GM10248 (cell line): ENCODE results near the gene ZNF574.
A peak's percentile ranks its signal among the peaks of the same experiment; 100 is the strongest.

Experiments used
- CTCF ChIA-PET: fragments of 300-600 bp; sonication (Branson Sonifier 250); formaldehyde crosslinking; extraction: SDS; loops from one replicate; lab custom pipeline; 2021; ENCODE audit warnings: antibody characterized with exemption; lab: Yijun Ruan, JAX
- POLR2A ChIA-PET: fragments of 350-650 bp; sonication (Branson Sonifier 250); formaldehyde crosslinking; extraction: SDS; loops from one replicate; lab custom pipeline; 2020; ENCODE audit warnings: antibody characterized with exemption; lab: Yijun Ruan, JAX
- DNase-seq: peaks from one replicate; pipeline ENCODE4 v3.0.0; 2012; ENCODE audit errors: extremely low spot score
- TF ChIP-seq, protein P1 (sequence below): IDR thresholded peaks from 2 replicates; pipeline ENCODE4 v1.5.1; 2012; ENCODE audit warnings: mild to moderate bottlenecking, low read depth; ENCODE audit errors: extremely low read depth, missing control alignments, control extremely low read depth

Gene ZNF574

DNA sequence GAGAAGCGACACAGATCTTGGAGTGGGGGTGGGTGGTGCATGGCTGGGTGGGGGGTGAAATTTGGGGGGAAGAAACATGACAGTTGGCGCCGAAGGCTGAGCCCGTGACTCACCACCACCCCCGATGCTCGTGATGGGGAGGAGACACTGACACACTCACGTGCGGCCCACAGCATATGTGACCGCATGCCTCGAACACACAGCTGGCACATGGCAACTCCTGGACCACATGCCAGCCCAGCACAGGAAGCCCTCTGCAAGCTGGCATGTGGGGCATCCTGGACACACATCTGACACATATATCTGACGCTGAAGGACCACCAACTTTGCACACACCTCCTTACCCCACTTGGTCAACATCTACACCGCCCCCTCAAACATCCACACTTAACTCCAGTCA lies 4.7 kb upstream of the ZNF574 start:
- CTCF ChIA-PET: interaction anchor here (1.6 kb wide), 1 partner anchor 10 kb away, joined by 3 read pairs; no protein-coding TSS in a partner anchor

DNA sequence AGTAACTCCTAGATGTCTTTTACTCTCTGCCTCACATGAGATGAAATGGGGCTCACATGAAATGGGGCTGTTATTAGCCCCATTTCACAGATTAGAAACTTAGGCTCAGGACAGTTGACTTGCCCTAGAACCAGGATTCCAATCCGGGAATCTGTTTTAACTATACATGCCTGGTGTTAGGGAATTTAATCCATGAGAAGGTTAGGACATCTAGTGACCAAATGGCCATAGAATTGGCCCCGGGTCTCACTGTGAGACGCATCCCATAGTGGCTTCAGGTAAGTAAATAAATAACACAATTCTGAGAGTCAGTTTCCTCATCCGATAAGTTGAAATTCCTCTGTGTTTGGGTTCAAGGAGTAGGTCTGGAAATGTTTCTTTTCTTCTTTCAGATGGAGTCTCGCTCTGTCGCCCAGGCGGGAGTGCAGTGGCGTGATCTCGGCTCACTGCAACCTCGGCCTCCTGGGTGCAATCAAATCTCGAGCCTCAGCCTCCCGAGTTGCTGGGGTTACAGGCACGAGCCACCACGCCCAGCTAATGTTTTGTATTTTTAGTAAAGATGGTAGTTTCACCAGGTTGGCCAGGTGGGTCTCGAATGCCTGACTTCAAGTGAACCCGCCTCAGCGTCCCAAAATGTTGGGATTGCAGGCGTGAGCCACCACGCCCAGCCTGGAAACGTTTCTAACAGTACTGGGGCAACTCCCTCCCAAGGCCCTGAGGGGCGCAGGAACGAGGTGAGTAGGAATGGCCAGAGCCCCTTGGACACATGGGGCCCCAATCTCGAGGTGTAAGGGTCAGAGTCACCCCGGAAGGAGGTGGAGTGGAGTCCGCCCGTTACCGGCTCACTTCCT lies 1.2 kb upstream of the ZNF574 start:
- DNase-seq: peak; percentile 53
- POLR2A ChIA-PET: no interaction called here
- TF ChIP-seq, protein P1, sequence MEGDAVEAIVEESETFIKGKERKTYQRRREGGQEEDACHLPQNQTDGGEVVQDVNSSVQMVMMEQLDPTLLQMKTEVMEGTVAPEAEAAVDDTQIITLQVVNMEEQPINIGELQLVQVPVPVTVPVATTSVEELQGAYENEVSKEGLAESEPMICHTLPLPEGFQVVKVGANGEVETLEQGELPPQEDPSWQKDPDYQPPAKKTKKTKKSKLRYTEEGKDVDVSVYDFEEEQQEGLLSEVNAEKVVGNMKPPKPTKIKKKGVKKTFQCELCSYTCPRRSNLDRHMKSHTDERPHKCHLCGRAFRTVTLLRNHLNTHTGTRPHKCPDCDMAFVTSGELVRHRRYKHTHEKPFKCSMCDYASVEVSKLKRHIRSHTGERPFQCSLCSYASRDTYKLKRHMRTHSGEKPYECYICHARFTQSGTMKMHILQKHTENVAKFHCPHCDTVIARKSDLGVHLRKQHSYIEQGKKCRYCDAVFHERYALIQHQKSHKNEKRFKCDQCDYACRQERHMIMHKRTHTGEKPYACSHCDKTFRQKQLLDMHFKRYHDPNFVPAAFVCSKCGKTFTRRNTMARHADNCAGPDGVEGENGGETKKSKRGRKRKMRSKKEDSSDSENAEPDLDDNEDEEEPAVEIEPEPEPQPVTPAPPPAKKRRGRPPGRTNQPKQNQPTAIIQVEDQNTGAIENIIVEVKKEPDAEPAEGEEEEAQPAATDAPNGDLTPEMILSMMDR: no peak
- CTCF ChIA-PET: no interaction called here

More for the DNA sequence above, 4.7 kb upstream of the ZNF574 start:
- TF ChIP-seq, protein P1: no peak
- no peak for DNase-seq
- POLR2A ChIA-PET: no interaction called here

DNA sequence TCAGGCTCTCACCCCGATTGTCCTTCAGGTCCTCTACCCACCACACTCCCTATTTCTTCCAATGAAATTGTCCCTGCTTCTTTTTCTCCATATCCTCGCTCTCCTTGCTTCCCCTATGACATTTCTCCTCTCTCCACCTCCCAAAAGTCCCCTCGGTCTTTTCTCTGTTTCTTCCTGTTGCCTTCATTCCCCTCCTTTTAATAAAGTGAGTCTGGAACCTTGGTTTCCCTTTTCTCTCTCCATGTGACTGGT lies 676 bp upstream of the ZNF574 start:
- ChIA-PET CTCF (no interaction called here), POLR2A (no interaction called here)
- DNase-seq: peak; percentile 48
- TF ChIP-seq, protein P1: no peak

DNA sequence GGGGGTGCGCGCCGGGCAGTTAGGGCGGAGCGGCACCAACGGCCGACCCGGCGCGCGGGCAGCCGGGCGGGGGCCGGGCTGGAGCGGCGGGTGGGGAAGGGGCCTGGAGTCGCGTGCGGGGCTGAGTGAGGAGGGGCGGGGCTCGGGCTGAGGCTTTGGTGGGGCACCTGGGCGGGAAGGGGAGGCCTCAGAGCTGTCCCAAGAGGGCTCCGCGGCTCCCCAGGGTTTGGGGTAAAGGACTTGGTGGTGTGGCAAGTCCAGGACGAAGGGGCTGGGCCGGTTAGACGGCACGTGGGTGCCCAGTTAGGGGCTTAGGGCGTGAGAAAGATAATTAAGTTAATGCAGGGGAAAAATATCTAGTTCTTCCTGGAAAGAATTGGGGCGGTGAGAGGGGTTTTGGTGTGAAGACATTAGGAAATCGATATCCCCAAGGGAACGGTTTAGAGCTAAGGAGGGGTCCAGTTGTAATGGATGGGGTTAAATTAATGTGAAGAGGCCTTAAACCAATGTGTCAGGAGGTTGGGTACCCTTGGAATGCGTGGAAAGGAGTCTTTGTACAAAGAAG lies 496 bp downstream of the ZNF574 start:
- no peak for DNase-seq
- TF ChIP-seq, protein P1: no peak
- ChIA-PET CTCF (interaction anchor here (1.8 kb wide), 1 partner anchor 33 kb away, joined by 5 read pairs; no protein-coding TSS in a partner anchor), POLR2A (interaction anchor here (0.6 to 1.4 kb wide), 2 partner anchors 9 to 47 kb away, joined by 3 to 6 read pairs; no protein-coding TSS in a partner anchor)

DNA sequence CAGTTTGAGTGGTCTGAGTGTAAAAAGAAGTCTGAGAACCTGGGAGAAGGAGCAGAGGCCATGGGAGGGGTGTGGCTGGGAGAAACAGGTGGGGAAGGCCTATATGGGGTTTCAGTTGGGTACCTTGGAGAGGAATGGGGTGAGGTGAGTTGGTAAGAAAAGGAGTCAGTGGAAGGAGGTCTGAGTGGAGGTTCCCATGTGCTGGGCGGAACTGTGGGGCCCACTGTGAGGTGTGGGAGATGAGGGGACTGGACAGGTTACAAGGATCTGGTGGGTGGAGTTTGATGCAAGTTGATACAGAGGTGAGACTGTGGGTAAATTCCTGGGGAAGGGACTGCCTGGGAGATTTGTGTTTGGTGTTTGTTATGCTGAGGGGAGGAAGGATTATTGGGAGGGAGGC lies 2.1 kb downstream of the ZNF574 start:
- ChIA-PET POLR2A (no interaction called here), CTCF (interaction anchor here (1.7 kb wide), 1 partner anchor 38 kb away, joined by 4 read pairs; no protein-coding TSS in a partner anchor)
- TF ChIP-seq, protein P1: no peak

DNA sequence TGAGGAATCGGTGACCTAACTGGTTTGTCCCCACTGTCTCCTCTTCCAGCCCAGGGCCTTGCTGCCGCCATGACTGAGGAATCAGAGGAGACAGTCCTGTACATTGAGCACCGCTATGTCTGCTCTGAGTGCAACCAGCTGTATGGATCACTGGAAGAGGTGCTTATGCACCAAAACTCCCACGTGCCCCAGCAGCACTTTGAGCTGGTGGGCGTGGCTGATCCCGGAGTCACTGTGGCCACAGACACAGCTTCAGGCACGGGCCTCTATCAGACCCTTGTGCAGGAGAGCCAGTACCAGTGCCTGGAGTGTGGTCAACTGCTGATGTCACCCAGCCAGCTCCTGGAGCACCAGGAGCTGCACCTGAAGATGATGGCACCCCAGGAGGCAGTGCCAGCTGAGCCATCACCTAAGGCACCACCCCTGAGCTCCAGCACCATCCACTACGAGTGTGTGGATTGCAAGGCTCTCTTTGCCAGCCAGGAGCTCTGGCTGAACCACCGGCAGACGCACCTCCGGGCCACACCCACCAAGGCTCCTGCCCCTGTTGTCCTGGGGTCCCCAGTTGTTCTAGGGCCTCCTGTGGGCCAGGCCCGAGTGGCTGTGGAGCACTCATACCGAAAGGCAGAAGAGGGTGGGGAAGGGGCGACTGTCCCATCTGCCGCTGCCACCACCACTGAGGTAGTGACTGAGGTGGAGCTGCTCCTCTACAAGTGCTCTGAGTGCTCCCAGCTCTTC lies 2.7 kb downstream of the ZNF574 start:
- CTCF ChIA-PET: interaction anchor here (1.7 kb wide), 1 partner anchor 38 kb away, joined by 4 read pairs; no protein-coding TSS in a partner anchor
- TF ChIP-seq, protein P1: no peak
- POLR2A ChIA-PET: no interaction called here

More for the DNA sequence above, 2.1 kb downstream of the ZNF574 start:
- no peak for DNase-seq

More for the DNA sequence above, 2.7 kb downstream of the ZNF574 start:
- DNase-seq: no peak
